Left colon (tissue), 2 donors: ENCODE measurements around the gene PLCL2. TPM values are rescaled to one million over a fixed set of nuclear protein-coding genes. Genes with fewer than 3 reads are reported as not detected.
A peak's percentile ranks its signal among the peaks of the same experiment; 100 is the strongest.

Source experiments
- ATAC-seq: fragments of 200-7000 bp; cut with Tn5 transposase; one replicate; pipeline ENCODE4 v1.9.1; 2020; ENCODE audit warnings: mild to moderate bottlenecking, moderate library complexity
- DNase-seq, 2 donors: peaks; one replicate each; pipeline ENCODE4 v3.0.0-alpha.2; 2020
- intact Hi-C, 2 donors: fragments of 100-400 bp; cut with DNase I in 1 of 2; cut with micrococcal nuclease in 1 of 2; formaldehyde crosslinking; loops; one replicate each; pipeline versions ENCODE4 v1.11.2 to v1.14.0; 2022; cut with DNase I, micrococcal nuclease
- total RNA-seq, 2 donors: library from RNA; stranded (reverse); fragmentation: NEBNext Ultra II Directional; extraction: Animal tissue kit (Norgen Biotek cat#: 25700); gene quantifications; one replicate each; pipeline ENCODE4 v1.2.1, GENCODE V29; 2021
- donor health status: DM: no; HTN: no; CAD: no.
- donor health status: DM: yes; HTN: yes; CAD: no.

PLCL2 gene
- total RNA-seq, 2 donors from 2014 or later: 15.3 to 28.7 TPM

DNA sequence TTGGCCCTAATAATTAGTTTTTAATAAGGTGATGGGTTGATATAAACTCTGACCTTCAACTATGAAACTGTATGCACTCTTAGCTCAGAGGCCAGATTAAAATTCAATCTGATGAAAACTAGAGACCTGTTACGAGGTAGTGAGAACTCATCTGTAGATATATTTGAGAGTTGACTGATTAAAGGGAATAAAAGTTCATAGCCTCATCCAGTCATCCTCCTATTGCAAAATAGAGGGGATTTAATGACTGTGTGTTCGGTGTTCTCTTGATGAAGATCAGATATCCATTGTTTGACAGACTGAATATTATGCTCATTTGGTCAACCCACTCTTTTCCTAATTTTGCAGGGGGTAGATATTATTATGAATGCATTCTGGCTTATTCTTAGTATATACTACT, 23.3 kb upstream of the PLCL2 start:
- intact Hi-C loops: no loop called here
- DNase-seq (no peak), ATAC-seq (no peak)

DNA sequence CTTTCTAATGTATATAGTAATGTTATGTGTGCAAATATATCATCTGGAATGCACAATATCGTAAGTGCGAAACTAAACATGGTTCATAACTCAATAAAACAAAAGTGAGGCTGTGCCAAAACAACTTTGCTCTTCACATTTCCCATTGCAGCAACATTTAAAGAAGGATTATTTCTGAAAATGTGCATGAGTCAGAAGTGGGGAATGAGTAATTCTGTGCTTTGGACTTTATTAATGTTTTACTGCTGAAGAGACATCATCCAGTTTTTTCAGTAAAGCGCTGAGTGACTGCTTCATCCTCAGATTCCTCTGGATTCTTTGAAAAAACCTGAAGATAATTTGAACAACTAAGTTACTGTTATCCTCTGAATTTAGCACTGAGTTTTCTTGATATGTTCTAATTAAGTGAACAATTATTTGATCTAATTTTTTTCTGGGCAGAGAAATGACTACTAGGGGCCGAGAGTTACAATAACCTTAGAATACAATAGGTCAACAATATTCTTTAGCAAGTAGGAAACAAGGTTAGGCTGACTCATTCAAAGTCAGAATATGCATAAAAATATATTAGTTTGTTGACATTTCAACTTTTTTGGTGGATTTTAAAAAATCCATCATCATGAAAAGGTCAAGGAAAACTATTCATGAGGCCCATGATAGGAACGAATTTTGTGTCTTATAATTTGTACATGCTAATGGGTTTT, 20.0 kb upstream of the PLCL2 start:
- no peak for ATAC-seq
- no peak for DNase-seq

DNA sequence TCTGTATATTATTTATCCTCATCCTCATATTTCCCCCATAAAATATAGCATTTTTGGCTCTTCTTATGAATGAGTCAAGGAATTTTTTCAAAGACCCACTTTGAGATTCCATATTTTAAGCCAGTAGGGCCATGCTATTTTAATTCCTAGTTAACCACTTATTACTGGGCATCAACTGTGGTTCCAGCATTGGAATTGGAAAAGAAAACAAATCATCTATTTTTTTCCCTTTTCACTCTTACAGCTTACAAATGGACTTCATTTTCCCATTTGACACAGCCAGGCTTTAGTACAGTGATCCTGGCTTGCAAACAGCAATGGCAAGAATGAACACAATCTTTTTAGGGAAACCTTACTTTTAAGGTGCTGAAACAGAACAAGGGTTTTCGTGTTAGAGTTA, 19.4 kb upstream of the PLCL2 start:
- intact Hi-C loops: no loop called here
- ATAC-seq: no peak
- no peak for DNase-seq

More for the DNA sequence above, 20.0 kb upstream of the PLCL2 start:
- intact Hi-C loops: no loop called here

DNA sequence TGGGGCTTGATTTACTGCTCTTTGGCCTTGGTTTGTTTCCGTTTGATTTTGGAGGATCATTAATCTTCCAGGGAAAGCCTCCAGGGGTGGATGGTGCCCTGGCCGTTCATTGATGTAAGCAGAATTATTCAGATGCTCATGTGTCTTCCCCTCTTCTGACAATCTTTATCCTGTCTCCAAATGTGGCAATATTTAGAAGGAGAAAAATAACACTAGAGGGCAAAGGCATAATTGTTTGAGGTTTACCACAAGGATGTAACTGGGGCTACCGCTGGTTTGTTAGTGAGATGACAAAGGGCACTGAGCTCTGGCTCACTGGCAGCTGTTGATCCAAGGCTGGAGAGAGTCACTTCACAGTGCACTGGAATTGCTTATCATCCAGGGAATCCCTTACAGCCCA, 18.2 kb upstream of the PLCL2 start:
- ATAC-seq: no peak
- intact Hi-C loops: no loop called here

DNA sequence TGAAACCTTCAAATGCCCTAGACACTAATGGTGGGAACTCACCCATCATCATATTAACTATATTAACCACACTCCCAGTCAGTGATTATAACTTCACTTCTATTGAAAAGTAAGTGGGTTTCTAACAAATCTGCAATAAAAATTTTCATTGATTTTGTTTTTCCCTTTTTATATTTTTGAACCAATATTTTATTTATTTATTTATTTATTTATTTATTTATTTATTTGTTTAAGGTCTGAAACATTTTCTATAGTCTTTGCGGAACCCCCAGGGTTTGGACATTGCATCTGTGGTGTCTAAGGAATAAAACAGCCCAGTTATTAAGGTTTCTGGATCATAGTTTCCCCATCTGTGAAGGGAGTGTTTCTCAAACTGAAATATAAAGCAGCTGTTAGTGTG, 16.2 kb upstream of the PLCL2 start:
- ATAC-seq: no peak
- intact Hi-C loops: no loop called here
- DNase-seq: no peak

More for the DNA sequence above, 18.2 kb upstream of the PLCL2 start:
- no peak for DNase-seq

DNA sequence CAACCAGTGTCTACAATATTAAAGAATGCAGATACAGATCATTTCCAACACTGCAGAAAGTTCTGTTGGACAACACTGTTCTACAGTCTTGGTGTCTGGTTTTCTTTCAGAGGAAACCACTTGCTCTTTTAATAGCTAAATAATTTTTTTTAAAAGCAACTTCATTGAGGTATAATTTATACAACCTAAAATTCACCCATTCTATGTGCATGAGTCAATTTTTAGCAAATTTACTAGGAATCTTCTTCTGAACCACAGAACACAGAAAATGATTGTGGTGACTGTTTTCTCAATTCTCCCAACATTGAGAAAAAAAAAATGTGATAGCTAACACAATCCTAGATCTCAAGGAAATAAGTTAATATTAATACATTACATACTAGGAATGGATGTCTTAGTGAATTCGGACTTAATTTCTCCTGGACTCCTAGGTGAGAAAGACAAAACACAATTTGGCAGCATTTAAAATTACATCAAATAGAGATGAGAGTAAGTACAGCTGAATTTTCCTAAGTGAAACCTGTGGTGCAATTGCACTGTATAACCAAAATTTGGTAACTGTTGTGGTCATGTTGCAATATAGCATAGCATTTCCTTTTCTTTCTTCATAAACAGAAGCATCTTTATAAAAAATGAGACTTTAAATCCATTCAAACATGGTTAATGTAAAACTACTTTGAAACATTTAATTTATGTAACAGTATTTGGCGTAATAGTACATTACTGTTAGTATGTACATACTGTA, 15.3 kb upstream of the PLCL2 start:
- DNase-seq (no peak), ATAC-seq (no peak)
- intact Hi-C loops: no loop called here

DNA sequence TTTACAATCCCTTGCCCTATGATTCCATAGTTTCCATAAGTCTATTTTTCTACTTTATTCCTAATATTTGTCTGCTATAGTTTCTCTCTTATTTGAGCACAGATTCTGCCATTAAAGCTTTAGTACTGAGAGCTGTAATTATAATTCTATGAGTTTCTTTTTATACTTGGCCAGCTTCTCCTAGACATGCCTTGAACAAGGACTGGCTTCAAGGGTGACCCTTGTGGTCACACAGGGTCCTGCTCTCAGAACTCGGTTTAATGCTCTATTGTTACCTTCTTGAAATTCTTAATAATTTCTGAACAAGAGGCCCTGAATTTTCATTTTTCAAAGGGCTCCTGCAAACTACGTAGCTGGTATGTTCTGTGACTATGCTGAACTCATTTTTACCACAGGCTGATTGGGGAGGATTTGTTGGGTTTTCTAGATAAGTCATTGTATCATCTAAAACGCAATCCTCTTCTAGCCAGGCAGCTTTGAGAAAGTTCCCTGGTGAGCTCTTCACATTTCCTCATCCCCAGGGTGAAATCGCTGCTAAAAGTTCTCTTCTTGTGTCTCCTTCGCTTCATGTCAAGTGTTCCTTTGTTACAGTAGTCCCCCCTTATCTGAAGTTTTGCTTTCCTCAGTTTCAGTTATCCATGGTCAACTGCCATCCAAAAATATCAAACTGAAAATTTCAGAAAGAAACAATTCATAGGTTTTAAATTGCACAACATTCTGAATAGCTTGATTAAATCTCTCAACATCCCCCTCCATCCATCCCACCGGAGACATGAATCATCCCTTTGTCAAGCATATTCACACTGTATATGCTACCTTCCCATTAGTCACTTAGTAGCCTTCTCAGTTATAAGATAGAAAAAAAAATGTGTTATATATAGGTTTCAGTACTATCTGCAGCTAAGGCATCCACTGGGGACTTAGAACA, 12.6 kb upstream of the PLCL2 start:
- intact Hi-C loops: no loop called here
- ATAC-seq (no peak), DNase-seq (no peak)

DNA sequence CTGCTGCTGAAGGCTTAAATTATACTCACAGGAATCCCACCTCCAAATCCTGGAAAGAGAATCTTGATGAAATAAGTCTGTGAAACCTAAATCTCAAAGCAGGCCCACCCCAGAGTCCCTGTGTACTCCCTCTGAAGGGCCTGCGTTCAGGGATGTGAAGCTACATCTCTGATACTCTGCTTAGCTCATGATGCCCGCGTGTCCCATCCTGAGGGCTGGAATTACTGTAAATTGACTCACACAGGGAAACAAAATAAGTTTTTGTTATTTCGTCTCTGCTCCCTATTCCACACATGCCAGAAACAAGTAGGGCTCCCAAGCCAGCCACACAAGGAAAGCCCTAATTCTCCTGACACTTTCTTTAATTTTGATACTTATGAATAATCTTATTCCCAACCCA, 10.9 kb upstream of the PLCL2 start:
- intact Hi-C loops: no loop called here
- no peak for DNase-seq
- ATAC-seq: no peak

DNA sequence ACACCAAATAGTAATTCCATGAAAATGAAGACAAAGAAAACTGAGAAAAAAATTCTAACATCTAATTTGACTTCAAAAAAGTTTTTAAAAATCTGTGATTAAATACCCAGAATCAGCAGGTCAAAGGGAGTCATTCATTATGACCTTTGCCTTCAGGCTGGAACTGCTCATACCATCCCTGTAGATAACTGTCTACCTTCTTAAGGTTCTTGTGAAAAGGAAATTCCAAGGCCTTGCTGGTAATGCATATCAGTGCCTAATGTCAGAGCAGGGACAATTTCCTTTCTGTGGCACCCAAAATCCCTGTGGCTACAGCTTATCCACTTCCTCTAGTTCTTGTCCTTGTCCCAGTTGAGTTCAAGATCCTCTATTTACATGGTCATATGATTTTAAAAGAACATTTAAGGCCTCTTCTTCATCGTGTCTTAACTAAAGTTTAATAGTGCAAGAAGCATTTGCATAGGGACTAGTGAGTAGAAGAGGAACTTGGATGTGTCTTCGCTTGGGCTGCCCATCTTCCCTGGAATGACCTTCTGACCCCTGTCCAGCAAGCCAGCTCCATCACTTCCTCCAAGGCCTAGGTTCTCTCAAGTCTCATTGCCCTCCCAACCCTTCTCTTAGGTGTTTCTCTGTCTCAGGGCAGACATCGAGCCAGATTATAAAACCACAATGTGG, 8.7 kb upstream of the PLCL2 start:
- no peak for ATAC-seq
- no peak for DNase-seq
- intact Hi-C loops: no loop called here

DNA sequence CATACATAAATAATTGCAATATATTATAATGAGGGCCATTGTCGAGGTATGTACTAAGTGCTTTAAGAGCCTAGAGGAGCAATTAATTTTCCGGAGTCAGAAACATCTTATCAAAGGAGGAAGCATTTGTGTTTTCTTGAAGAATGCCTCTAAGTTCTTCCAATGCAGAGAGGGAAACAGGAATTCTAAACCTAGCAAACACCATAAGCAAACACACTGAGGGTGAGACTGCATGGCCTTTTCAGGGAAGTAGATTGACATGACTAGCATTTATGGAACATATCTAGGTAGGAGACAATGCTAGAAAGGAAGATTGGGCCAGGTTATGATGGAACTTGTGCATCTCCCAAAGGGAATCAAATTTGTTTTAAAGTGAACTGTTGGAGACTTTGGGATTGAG, 7.2 kb upstream of the PLCL2 start:
- intact Hi-C loops: no loop called here
- peak; percentile 73 for ATAC-seq
- no peak for DNase-seq

DNA sequence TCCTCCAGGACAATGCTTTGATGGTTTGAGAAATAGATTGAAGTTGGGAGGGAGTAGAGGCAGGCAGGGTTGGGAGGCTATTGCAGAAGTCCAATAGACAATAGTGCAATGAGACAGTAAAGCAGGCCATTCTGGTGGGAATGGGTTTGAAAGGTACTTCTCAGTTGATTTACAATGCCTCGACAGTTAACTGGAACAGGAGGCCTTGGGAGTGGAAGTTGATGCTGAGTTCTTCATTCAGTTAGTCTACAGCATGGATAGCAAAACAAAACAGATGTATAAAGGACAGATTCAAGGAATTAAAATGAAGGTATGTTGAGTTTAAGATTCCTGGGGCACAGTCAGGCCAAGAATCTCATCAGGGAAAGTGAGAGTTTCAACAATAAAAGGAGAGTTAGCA, 6.8 kb upstream of the PLCL2 start:
- no peak for DNase-seq
- intact Hi-C loops: no loop called here
- ATAC-seq: no peak

DNA sequence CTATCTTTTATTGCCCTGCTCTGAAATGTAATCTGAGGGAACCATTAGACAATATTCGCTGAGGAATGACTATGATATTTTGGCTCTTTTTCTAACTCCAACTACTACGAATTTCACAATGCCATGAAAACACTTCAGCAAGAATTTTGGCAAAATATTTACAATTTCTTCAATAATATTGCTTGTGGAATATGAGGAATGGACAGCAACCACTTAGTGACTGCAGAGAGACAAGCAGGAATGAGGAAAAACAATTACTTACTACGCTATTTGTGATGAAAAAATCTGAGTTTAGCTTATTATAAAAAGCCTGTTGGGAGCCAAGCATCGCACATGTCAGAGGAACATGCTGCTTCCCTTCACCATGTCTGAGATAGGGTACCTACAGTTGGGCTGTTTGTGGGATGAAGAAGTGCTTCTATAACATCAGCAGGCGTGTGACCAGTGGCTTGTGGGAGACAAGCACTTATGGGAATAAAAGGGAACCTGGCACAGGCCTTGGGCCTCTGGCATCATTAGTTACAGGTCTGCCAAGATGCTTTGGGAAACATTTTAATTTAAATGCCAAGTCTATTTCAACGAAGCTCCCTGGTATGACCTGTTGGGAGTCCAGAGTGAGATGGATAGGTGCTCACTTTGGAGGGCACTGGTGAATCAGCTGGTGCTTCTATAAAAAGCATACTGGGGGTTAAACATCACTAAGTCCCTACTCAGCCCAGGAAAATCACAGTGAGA, 2.7 kb upstream of the PLCL2 start:
- ATAC-seq: no peak
- no peak for DNase-seq
- intact Hi-C loops: no loop called here

DNA sequence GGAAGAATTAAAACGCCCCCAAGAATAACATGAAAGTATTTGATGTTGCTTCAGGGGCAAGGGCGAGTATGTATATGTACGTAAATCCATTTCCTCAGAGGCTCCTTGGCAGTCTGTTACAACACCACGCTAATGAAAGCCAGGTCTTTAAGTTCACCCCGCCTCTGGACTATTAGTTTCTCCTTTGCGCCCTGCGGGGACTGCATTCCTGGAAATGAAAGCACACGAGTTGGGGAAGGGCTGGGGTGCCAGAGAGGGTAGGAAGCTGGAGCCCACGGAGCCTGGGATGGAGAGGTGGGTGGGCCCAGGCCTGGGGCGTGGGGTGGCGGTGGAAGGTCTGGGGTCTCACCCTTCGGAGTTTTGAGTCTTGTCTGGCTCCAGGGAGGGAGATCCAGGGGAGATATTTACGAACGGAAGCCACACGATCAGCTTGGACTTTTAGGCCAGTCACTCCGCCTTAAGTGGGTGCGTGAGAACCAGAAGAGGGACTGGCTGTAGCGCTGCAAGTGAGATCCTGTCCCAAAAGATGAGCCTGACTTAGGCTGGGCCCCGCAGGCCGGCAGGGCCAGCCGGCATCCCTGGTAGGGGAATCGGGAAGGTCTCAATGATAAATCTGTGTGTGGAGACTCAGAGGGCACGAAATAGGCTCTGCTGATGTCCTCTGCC, 1.6 kb upstream of the PLCL2 start:
- ATAC-seq (no peak), DNase-seq (no peak)
- intact Hi-C loops: no loop called here

DNA sequence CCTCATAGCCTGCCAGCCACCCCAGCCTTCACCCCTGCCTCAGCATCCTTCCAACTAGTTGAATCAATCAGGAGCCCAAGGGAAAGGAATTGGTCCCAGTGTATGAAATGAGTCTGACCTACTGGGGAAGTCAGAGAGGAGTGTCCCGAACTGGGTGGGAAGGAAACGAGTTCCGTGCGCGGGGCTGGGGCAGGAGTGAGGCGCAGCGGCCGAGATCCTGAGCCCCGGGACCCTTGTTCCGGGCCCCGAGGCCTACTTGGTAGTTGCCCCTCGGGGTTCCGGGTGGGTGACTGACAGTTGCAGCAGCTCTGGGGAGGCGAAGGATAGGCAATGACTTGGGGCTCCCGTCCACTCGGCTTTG, 1.1 kb upstream of the PLCL2 start:
- DNase-seq: no peak
- intact Hi-C loops: no loop called here
- ATAC-seq: no peak

DNA sequence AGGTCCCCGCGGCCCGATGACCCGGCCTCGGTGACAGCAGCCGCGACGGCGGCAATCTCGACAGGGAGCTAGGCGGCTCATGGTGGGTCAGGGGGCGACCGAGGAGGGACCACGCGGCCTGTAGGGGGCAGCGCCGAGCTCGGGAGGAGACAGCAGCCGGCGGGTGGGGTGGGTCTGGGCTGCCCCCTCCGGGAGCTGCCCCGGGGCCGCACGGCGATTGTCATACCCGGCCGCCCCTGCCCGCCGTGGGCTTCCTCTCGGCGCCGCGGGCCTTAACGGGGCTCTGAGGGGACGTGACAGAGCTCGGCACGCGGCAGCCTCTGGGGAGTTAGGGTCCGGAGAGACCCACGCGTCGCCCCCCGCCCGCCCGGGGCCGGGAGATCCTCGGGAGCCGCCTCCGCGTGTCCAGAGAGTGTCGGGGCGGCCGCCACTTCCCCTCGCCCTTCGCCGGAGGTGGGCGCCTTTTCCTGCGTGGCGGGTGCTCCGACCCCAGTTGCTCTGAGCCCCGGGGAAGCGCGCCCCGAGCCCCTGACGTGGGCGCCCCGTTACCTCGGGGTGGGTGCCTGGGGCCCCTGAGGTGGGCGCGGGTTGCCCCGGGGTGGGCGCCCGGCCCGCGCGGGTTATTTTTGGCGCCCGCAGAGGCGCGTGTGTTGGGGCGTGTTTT, 539 bp upstream of the PLCL2 start:
- peak; percentile 69 for ATAC-seq
- intact Hi-C loops: no loop called here
- peak; percentile 58 to 82 for DNase-seq

DNA sequence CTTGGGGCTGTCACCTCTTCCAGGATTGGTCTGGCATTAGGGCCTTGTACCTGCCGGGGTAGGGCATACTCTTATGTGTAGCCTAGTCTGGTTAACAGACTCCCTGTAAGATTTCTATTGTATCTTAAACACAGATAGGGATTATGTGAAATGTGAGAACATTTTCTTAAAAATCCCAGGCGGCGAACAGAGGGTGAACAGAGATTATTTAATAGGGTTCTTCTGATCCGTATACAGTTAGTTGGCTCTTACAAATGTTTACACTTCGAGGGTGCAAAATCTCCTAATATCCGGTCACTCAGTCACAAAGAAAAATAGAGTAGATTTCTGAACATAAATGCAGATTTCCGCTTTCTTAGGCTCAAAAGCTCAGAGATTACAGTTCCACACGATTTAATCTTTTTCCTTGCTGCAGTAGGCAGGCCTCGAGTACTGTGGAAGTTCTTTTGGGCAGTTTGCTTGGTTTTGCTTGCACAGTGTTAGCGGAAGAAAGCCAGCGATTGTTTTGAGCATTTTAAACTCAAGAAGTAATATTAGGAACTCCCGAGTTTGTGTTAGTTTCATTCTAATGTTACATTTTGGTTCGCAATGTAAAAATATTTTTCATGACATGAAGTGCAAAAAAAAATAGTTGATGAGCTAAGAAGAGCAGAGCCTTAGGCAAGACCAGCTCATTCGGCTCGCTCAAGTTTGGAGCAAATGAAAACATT, 993 bp downstream of the PLCL2 start:
- intact Hi-C loops: no loop called here
- DNase-seq: no peak
- ATAC-seq: peak; percentile 58

DNA sequence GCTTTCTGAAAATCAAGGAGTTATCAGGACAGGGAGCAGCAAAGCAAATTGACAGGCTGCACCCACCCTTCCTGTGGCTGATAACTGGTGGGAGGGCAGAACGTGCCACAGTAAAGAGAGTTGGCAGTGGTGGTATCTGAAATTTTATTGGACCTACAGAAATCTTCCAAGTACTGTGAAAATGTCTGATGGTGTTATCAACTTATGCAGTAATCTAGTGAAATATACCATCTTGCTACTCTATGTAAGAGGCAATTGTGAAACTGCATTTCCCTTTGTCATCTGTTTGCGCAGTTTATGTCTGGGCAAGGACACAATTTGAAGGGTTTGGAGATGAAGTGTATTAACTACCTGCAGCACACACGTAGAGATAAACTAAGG, 1.5 kb downstream of the PLCL2 start:
- DNase-seq (no peak), ATAC-seq (peak; percentile 55)

More for the DNA sequence above, 1.5 kb downstream of the PLCL2 start:
- intact Hi-C loops: no loop called here
